ENCODE measurements around the gene SHB.
A peak's percentile ranks its signal among the peaks of the same experiment; 100 is the strongest.

Gene SHB

DNA sequence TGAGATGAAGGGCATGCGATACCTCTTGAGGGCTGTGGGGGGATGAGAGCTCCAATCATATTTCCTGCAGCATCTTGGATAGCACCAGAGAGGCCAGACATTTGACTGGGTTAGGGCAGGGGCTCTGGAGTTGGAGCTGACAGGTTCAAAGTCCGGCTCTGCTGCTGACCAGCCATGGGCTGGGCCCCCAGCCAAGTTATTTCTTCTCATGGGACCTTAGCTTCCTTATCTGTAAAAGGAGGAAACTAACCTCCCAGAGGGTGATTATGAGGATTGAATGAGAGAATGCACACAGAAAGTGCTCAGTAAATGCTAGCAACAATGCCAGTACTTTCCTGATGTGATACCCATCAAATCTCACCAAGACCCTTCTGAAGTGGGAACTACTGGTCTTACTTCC, 99.9 kb downstream of the SHB start:
- H3K27ac ChIP-seq: no peak overlapping the region
- no peak for TF ChIP-seq ZFX (IDR thresholded peaks at IDR 0.05; ENCODE audit: borderline replicate concordance)
- no peak for TF ChIP-seq CTCF (IDR thresholded peaks at IDR 0.05)

- TF ChIP-seq CTCF (IDR thresholded peaks at IDR 0.05) (no peak), ZFX (IDR thresholded peaks at IDR 0.05; ENCODE audit: borderline replicate concordance) (no peak)
- no peak overlapping the region for H3K27ac ChIP-seq
Observed at GRCh38 chr9:37968228-37968701, 100.8 kb downstream of the SHB start.

DNA sequence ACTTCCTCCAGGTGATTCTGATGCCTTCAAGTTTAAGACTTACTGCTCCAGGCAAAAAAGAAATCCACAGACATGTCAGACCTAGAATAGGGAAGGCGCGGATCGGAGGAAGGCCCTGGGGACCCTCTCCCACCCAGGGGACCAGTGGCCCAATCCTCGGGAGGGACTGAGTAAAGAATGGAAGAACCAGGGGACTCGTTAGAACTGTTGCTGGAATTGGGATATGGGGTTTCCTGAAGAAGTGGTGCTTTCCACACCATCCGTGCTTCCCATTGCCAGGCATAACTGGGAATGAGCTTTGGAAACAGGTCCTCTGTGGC, 101.3 kb downstream of the SHB start:
- no peak for TF ChIP-seq ZFX (IDR thresholded peaks at IDR 0.05; ENCODE audit: borderline replicate concordance)
- no peak for TF ChIP-seq CTCF (IDR thresholded peaks at IDR 0.05)
- no peak overlapping the region for H3K27ac ChIP-seq

DNA sequence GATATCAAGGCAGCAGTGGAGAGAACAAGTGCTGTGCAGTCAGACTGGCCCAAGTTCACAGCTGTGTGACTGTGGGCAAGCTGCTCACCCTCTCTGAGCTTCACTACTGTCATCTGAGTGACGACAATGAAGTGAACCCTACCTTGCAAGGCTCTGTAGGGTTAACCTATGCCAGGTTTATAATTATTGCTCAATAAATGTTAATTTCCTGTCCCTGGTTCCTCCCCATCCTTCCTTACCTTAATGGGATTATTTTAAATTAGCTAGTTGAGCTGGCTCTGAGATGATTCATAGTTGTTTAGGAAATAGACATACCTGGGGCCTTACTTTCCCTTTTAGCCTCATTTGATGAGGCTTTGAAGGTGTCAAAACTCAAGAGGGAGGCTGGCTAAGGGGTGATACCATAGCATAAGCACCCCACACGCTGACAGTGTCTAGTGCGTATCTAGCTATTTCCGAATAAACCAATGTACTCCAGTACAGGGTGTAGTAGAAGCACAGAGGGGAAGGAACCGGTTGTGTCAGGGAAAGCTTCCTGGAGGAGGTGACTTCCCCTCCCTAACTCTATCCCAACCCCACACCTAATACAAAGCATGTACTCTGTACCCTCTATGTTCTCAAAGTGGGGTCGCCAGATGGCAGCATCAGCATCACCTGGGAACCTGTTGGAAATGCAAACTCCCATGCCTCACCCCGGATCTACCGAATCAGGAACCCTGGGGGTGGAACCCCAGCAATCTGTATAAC, 101.8 kb downstream of the SHB start:
- no peak overlapping the region for H3K27ac ChIP-seq
- TF ChIP-seq CTCF (IDR thresholded peaks at IDR 0.05): no peak

DNA sequence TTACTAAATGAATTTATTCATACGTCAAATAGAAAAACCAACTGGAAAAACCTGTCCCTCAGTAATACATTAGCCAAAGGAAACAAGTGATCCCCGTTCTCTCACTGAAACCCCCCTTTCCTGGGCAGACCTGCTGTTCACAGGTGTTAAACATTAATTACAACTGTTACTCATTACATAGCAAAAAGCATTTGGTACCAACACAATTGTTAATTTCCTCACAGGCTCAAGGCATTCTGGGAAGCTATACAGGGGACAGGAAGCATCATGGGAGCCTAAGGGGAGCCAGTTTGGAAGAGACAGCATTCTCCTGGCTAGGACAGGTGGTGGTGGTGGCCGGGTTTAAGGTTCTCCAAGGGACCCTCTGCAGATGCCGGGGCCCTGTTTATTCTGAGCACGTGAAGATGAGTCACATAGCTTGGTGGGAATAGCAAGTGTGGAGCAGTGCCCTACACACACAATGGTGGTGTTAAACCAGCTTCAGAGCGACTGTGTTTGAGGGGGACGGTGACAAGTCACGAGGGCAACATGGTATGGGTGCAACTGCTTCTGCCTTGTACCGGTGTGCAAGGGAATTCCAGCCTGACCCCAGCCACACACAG, 102.5 kb downstream of the SHB start:
- H3K27ac ChIP-seq: peak overlapping the region; percentile 83
- no peak for TF ChIP-seq CTCF (IDR thresholded peaks at IDR 0.05)
- no peak for TF ChIP-seq ZFX (IDR thresholded peaks at IDR 0.05; ENCODE audit: borderline replicate concordance)

DNA sequence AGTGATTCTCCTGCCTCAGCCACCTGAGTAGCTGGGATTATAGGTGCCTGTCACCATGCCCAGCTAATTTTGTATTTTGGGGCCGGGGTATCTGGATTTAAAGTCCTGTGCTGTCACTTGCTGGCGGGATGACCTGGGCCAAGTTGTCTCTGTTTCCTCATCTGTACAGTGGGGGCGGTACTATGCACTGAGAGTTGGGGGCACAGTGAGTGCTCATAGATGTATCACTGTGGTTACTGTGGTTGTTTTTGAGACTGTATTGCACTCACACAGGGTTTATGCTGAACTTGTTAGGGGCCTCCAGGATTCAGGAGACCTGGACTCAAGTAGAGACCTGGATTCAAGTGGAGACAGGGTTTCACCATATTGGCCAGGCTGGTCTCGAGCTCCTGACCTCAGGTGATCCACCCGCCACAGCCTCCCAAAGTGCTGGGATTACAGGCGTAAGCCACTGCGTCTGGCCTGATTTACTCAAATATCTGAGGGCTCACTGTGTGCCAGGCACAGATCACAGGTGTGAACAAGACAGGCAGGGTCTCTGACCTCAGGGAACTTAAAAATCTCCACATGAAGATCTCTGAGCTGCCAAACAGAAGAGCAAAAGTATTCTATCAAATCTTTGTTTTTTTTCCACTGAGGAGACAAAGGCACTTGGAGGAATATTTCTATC, 103.2 kb downstream of the SHB start:
- H3K27ac ChIP-seq: peak overlapping the region; percentile 83

GRCh38 chr9:37965116-37965515, 103.9 kb downstream of the SHB start:
- H3K27ac ChIP-seq: peak overlapping the region; percentile 83
- no peak for TF ChIP-seq ZFX (IDR thresholded peaks at IDR 0.05; ENCODE audit: borderline replicate concordance)
- TF ChIP-seq CTCF (IDR thresholded peaks at IDR 0.05): no peak

Measured in 22Rv1 (cell line).